Measurements from ENCODE around the gene DNAH10.

- TF ChIP-seq YY1 (IDR thresholded peaks at IDR 0.05; ENCODE audit: insufficient read depth, insufficient read length) = no peak
- no peak for TF ChIP-seq ZNF274 (IDR thresholded peaks at IDR 0.05; ENCODE audit: low read depth, low read length)
- TF ChIP-seq SUZ12 (IDR thresholded peaks at IDR 0.05; ENCODE audit: extremely low read depth, insufficient read depth, insufficient read length) = no peak
These were observed 172.0 kb downstream of the DNAH10 start for GRCh38 chr12:123934016-123934620.
